ENCODE data around the gene IFRD2. TPM values are rescaled to one million over a fixed set of nuclear protein-coding genes. Genes with fewer than 3 reads are reported as not detected.

Gene IFRD2
- total RNA-seq, 1 donor from 2014 or later = 38.9 TPM

GRCh38 chr3:50279255-50280016, 12.8 kb downstream of the IFRD2 start:
- H3K27ac Mint-ChIP-seq (ENCODE audit: unreplicated experiment) = no peak overlapping the region
- H3K4me1 Mint-ChIP-seq (ENCODE audit: low read depth) = peaks cover under 1% of the 10 kb centered on the region

DNA sequence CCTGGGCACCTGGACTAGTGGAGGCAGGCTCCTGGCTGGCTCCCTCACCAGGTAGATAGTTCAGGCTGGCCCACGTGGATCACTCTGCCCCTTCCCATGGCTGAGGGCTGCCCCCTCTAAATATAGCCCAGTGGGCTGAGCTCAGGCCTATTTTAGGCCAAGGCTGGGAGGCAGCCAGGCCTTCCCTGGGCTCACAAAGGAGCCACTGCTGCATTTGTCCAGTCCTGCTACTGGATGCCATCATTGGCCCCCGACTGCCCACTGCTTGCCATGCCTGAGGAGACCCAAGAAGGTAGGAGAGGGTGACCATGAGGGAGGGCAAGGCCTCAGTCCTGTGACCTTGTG, 13.4 kb downstream of the IFRD2 start, which contains the start of gene LSMEM2:
LSMEM2 (plus strand) TSS at position 208 of the 345 bp plus-strand sequence; CDS start at position 235, 27 bp downstream.
- TF ChIP-seq CTCF (IDR thresholded peaks at IDR 0.05) = no peak
- H3K27ac Mint-ChIP-seq (ENCODE audit: unreplicated experiment) = no peak within 1 kb of the TSS
- no peaks in the 10 kb centered on the region for H3K36me3 Mint-ChIP-seq (ENCODE audit: low read depth)
- no peaks in the 10 kb centered on the region for H3K9me3 Mint-ChIP-seq (ENCODE audit: low read depth)
- H3K27me3 Mint-ChIP-seq (ENCODE audit: low read depth) = peaks cover 9% of the 10 kb centered on the region
- no peak within 1 kb of the TSS for H3K4me3 Mint-ChIP-seq (ENCODE audit: unreplicated experiment)
- no peak for DNase-seq (ENCODE audit: low spot score)
- peaks cover 5% of the 10 kb centered on the region for H3K4me1 Mint-ChIP-seq (ENCODE audit: low read depth)

More at GRCh38 chr3:50279255-50280016, 12.8 kb downstream of the IFRD2 start:
- peaks cover 5% of the 10 kb centered on the region for H3K27me3 Mint-ChIP-seq (ENCODE audit: low read depth)
- H3K36me3 Mint-ChIP-seq (ENCODE audit: low read depth) = no peaks in the 10 kb centered on the region
- no peak for DNase-seq (ENCODE audit: low spot score)
- TF ChIP-seq CTCF (IDR thresholded peaks at IDR 0.05) = no peak
- no peaks in the 10 kb centered on the region for H3K9me3 Mint-ChIP-seq (ENCODE audit: low read depth)
- H3K4me3 Mint-ChIP-seq (ENCODE audit: unreplicated experiment) = no peak overlapping the region

DNA sequence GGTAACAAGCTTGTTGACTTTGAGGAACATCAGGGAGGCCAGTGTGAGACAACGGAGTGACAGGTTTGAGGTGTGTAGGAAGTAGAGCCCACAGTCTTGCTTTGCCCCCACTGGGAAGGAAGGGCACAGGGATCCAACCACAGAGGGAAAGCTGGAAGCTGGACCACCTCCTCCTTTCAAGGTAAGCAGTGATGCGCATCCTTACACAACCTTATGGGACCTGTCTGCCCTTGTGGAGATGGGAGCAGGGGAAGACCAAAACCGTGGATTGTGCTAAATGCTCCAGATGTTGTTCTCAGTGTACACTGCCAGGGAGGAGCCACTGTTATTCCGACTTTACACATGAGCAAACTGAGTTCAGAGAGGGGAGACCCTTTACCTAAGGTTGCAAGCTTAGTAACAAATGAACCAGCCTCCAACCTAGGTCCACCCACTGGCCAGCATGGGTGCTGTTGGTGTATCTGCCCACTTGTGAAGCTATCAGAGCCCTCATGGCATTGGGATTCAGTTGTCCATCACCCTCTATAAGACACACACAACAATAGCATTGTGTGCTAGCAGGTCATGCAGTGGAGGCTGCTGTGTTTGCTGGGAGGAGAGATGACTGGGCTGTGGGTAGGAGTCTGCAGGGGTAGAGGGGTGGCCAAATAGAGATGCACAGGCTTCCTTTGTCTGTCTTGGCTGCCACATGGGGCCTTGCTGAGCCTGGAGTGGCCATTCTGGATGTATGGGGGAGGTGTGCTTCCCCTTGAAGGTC, 13.9 kb downstream of the IFRD2 start:
- no peak overlapping the region for H3K27ac Mint-ChIP-seq (ENCODE audit: unreplicated experiment)
- H3K36me3 Mint-ChIP-seq (ENCODE audit: low read depth) = no peaks in the 10 kb centered on the region
- peaks cover 9% of the 10 kb centered on the region for H3K27me3 Mint-ChIP-seq (ENCODE audit: low read depth)
- TF ChIP-seq CTCF (IDR thresholded peaks at IDR 0.05) = no peak
- no peaks in the 10 kb centered on the region for H3K9me3 Mint-ChIP-seq (ENCODE audit: low read depth)
- no peak for DNase-seq (ENCODE audit: low spot score)
- H3K4me3 Mint-ChIP-seq (ENCODE audit: unreplicated experiment) = no peak overlapping the region
- peaks cover 5% of the 10 kb centered on the region for H3K4me1 Mint-ChIP-seq (ENCODE audit: low read depth)

DNA sequence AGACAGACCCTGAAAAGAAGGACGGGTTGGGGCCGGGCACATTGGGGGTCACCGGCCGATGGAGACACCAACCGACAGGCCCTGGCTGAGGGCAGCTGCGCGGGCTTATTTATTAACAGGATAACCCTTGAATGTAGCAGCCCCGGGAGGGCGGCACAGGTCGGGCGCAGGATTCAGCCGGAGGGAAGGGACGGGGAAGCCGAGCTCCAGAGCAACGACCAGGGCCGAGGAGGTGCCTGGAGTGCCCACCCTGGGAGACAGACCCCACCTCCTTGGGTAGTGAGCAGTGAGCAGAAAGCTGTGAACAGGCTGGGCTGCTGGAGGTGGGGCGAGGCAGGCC, 15.5 kb downstream of the IFRD2 start:
- Mint-ChIP-seq H3K27ac (ENCODE audit: unreplicated experiment) (no peak overlapping the region), H3K9me3 (ENCODE audit: low read depth) (no peaks in the 10 kb centered on the region), H3K36me3 (ENCODE audit: low read depth) (no peaks in the 10 kb centered on the region), H3K4me1 (ENCODE audit: low read depth) (peaks cover 10% of the 10 kb centered on the region), H3K4me3 (ENCODE audit: unreplicated experiment) (no peak overlapping the region), H3K27me3 (ENCODE audit: low read depth) (peaks cover 11% of the 10 kb centered on the region)
- DNase-seq (ENCODE audit: low spot score) = no peak
- TF ChIP-seq CTCF (IDR thresholded peaks at IDR 0.05) = no peak

DNA sequence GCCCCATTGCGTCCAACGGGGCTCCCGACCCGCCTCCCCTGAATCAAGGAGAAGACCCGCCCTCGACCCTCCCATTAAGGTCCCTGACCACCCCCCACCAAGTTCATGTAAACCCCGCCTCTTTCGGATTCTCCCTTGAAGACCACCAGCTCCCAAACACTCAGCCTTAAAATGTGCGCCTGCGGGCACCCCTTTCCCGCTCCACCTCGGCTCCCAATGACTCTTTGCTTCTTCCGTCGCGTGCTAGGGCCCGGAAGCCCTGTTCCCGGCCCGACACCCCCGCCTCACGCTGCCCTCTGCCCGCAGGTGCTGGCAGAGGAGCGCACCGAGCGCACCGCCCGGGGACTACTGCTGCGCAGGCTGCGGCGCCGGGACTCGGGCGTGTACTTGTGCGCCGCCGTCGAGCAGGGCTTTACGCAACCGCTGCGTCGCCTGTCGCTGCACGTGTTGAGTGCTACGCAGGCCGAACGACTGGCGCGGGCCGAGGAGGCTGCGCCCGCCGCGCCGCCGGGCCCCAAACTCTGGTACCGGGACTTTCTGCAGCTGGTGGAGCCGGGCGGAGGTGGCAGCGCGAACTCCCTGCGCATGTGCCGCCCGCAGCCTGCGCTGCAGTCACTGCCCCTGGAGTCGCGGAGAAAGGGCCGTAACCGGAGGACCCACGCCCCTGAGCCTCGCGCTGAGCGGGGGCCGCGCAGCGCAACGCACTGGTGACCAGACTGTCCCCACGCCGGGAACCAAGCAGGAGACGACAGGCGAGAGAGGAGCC, 16.1 kb downstream of the IFRD2 start:
- no peak for DNase-seq (ENCODE audit: low spot score)
- Mint-ChIP-seq H3K36me3 (ENCODE audit: low read depth) (no peaks in the 10 kb centered on the region), H3K4me3 (ENCODE audit: unreplicated experiment) (no peak overlapping the region), H3K4me1 (ENCODE audit: low read depth) (peaks cover 10% of the 10 kb centered on the region), H3K27me3 (ENCODE audit: low read depth) (peaks cover 11% of the 10 kb centered on the region), H3K27ac (ENCODE audit: unreplicated experiment) (no peak overlapping the region), H3K9me3 (ENCODE audit: low read depth) (no peaks in the 10 kb centered on the region)
- TF ChIP-seq CTCF (IDR thresholded peaks at IDR 0.05) = no peak

Measured in chondrocyte (in vitro differentiated cells).